Measurements from ENCODE around the gene SHISA5.

Gene SHISA5

DNA sequence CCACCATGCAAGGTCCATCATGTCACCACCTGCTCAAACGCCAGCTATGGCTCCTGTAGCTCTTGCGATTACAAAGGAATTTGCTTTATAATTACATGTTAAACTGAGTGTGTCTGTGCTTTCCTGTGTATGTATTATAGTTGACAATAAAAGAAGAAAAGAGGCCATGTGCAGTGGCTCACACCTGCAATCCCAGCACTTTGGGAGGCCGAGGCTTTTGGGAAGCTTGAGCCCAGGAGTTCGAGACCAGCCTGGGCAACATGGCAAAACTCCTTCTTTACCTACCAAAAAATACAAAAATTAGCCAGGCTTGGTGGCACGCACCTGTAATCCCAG, 30.4 kb downstream of the SHISA5 start:
- no peaks in the 10 kb centered on the region for H3K9me3 ChIP-seq (ENCODE audit: insufficient read depth, low read length)
- H3K4me1 ChIP-seq (ENCODE audit: low read length) = peaks cover 21% of the 10 kb centered on the region
- peak overlapping the region; percentile 72 for H2AFZ ChIP-seq (ENCODE audit: low read depth, low read length)
- peak overlapping the region; percentile 89 for H3K27ac ChIP-seq (ENCODE audit: low read length)
- H4K20me1 ChIP-seq (ENCODE audit: insufficient read depth, low read length) = no peaks in the 10 kb centered on the region
- H3K9ac ChIP-seq (ENCODE audit: low read length) = peak overlapping the region; percentile 30; the same call in 1 of the 2 replicates
- TF ChIP-seq, protein P1, sequence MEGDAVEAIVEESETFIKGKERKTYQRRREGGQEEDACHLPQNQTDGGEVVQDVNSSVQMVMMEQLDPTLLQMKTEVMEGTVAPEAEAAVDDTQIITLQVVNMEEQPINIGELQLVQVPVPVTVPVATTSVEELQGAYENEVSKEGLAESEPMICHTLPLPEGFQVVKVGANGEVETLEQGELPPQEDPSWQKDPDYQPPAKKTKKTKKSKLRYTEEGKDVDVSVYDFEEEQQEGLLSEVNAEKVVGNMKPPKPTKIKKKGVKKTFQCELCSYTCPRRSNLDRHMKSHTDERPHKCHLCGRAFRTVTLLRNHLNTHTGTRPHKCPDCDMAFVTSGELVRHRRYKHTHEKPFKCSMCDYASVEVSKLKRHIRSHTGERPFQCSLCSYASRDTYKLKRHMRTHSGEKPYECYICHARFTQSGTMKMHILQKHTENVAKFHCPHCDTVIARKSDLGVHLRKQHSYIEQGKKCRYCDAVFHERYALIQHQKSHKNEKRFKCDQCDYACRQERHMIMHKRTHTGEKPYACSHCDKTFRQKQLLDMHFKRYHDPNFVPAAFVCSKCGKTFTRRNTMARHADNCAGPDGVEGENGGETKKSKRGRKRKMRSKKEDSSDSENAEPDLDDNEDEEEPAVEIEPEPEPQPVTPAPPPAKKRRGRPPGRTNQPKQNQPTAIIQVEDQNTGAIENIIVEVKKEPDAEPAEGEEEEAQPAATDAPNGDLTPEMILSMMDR (IDR thresholded peaks at IDR 0.05; ENCODE audit: low read depth, low read length) = no peak
- peaks cover 10% of the 10 kb centered on the region for H3K36me3 ChIP-seq (replicated peaks; ENCODE audit: low read depth, low read length)
- peaks cover 33% of the 10 kb centered on the region for H3K79me2 ChIP-seq (ENCODE audit: low read length)
- peak overlapping the region; percentile 93 for H3K4me2 ChIP-seq (ENCODE audit: low read length)
- no peaks in the 10 kb centered on the region for H3K27me3 ChIP-seq (ENCODE audit: low read depth, low read length)
- peak overlapping the region; percentile 81 for H3K4me3 ChIP-seq (ENCODE audit: low read length)

DNA sequence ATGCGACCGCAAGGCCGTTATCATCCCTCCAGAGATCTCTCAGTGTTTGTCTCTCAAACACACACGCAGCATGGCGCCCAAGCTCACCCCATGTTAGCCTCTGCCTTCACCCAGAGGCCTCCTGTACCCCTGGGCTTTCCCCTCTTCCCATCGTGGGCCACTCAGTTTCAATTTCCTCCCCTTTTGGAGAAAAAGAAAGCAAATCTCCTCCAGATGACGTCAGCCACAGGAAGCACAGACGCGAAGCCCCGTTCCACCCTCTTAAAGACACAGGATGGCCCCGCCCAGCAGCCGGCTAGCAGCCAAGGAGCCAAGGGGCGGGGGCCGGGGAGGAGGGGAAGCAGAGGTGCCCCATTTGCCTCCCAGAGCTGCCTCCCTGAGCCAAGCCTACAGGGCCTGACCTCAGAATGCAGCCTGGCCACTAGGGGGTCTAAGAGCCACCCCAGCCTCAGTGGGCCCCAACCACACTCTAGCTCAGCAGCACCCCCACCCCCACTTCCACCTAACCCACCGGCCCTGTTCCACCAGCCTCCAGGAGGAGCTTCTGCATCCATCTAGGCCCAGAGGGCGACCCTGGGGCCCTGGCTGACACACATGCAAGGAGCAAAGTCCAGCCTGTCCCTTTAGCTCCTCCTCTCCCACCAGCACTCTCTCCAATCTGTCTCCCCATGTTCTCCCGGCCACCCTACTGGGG, 30.9 kb downstream of the SHISA5 start:
- TF ChIP-seq, protein P1 (IDR thresholded peaks at IDR 0.05; ENCODE audit: low read depth, low read length) = peak; percentile 53
- no peak for TF ChIP-seq EZH2phosphoT487 (IDR thresholded peaks at IDR 0.05; ENCODE audit: low read depth)
- Histone ChIP-seq H3K4me2 (ENCODE audit: low read length) (peak overlapping the region; percentile 93), H3K79me2 (ENCODE audit: low read length) (peaks cover 38% of the 10 kb centered on the region), H3K9me3 (ENCODE audit: insufficient read depth, low read length) (no peaks in the 10 kb centered on the region), H3K4me1 (ENCODE audit: low read length) (peaks cover 21% of the 10 kb centered on the region), H4K20me1 (ENCODE audit: insufficient read depth, low read length) (no peaks in the 10 kb centered on the region), H3K9ac (ENCODE audit: low read length) (peak overlapping the region; percentile 94), H3K27ac (ENCODE audit: low read length) (peak overlapping the region; percentile 89), H2AFZ (ENCODE audit: low read depth, low read length) (peak overlapping the region; percentile 72), H3K4me3 (ENCODE audit: low read length) (peak overlapping the region; percentile 81), H3K36me3 (replicated peaks; ENCODE audit: low read depth, low read length) (peaks cover 14% of the 10 kb centered on the region), H3K27me3 (ENCODE audit: low read depth, low read length) (no peaks in the 10 kb centered on the region)

DNA sequence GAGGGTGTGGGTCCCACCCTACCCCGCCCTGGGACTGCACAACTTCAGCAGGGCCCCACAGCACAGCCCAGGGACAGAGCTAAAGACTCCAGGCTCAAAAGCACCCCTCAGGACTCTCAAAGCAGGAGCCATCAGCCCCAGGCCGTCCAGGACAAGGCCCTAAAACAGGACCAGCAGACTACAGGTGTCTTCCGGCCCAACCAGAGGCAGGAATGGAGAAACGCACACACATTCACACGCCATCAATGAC, 31.4 kb downstream of the SHISA5 start:
- Histone ChIP-seq H2AFZ (ENCODE audit: low read depth, low read length) (peak overlapping the region; percentile 39; the same call in 1 of the 2 replicates), H3K27ac (ENCODE audit: low read length) (peak overlapping the region; percentile 89), H3K4me3 (ENCODE audit: low read length) (peak overlapping the region; percentile 81), H3K36me3 (replicated peaks; ENCODE audit: low read depth, low read length) (peaks cover 19% of the 10 kb centered on the region), H3K4me1 (ENCODE audit: low read length) (peaks cover 23% of the 10 kb centered on the region), H3K9ac (ENCODE audit: low read length) (peak overlapping the region; percentile 94), H3K4me2 (ENCODE audit: low read length) (peak overlapping the region; percentile 93), H3K27me3 (ENCODE audit: low read depth, low read length) (no peaks in the 10 kb centered on the region), H3K79me2 (ENCODE audit: low read length) (peaks cover 43% of the 10 kb centered on the region), H3K9me3 (ENCODE audit: insufficient read depth, low read length) (no peaks in the 10 kb centered on the region), H4K20me1 (ENCODE audit: insufficient read depth, low read length) (no peaks in the 10 kb centered on the region)
- TF ChIP-seq, protein P1 (IDR thresholded peaks at IDR 0.05; ENCODE audit: low read depth, low read length) = no peak
- TF ChIP-seq EZH2phosphoT487 (IDR thresholded peaks at IDR 0.05; ENCODE audit: low read depth) = no peak

DNA sequence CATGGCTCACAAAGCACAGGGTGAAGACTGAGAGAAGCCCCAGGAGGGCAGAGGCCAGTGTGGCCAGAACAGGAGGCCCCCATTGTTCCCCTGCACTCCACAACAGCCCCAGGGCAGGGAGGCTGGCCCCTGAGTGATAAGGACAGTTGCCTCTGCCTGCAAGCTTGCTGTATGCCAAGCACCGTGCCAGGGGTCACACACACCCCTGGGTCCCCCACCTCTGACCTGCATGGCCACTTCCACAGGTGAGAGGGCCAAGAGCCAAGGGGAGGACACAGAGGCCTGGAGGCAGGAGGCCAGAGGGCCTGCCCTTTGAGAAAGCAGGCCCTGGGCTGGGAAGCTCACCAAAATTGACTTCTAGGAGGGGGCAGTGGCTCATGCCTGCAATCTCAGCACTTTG, 33.7 kb downstream of the SHISA5 start:
- no peak for TF ChIP-seq EZH2phosphoT487 (IDR thresholded peaks at IDR 0.05; ENCODE audit: low read depth)
- Histone ChIP-seq H2AFZ (ENCODE audit: low read depth, low read length) (no peak overlapping the region), H3K36me3 (replicated peaks; ENCODE audit: low read depth, low read length) (peaks cover 31% of the 10 kb centered on the region), H3K4me3 (ENCODE audit: low read length) (no peak overlapping the region), H3K27ac (ENCODE audit: low read length) (0 out of 2 replicates have a peak overlapping the region, but pooled peaks have one; percentile 5), H3K9me3 (ENCODE audit: insufficient read depth, low read length) (no peaks in the 10 kb centered on the region), H3K4me1 (ENCODE audit: low read length) (peaks cover 38% of the 10 kb centered on the region), H3K27me3 (ENCODE audit: low read depth, low read length) (no peaks in the 10 kb centered on the region), H3K79me2 (ENCODE audit: low read length) (peaks cover 58% of the 10 kb centered on the region), H4K20me1 (ENCODE audit: insufficient read depth, low read length) (no peaks in the 10 kb centered on the region), H3K9ac (ENCODE audit: low read length) (no peak overlapping the region), H3K4me2 (ENCODE audit: low read length) (no peak overlapping the region)
